NCI-H2107 treated with DMSO at 0.1 percent for 48 hours (cell line): ENCODE data around the gene ACADS.
A peak's percentile ranks its signal among the peaks of the same experiment; 100 is the strongest.

Experiments used
- DNase-seq: peaks from one replicate; lab custom pipeline; 2025; ENCODE audit not compliant: unreplicated experiment; lab: John Stamatoyannopoulos, UW

Gene ACADS

GRCh38 chr12:120725659-120726509, at the start of gene ACADS:
TSS of gene ACADS (plus strand) at chr12:120725826. CDS start at chr12:120725886, 60 bp downstream.
- peak; percentile 68 for DNase-seq

- no peak for DNase-seq
Measured at GRCh38 chr12:120677765-120678473, 47.7 kb upstream of the ACADS start.

- DNase-seq, result no peak
Measured at GRCh38 chr12:120678572-120678971, 47.1 kb upstream of the ACADS start.

GRCh38 chr12:120680165-120680738, 45.4 kb upstream of the ACADS start:
- DNase-seq, result no peak

- no peak for DNase-seq
Measured at GRCh38 chr12:120684523-120684932, 41.1 kb upstream of the ACADS start.

- DNase-seq, result no peak
Measured at GRCh38 chr12:120685522-120685921, 40.1 kb upstream of the ACADS start.

- peak; percentile 94 for DNase-seq
Measured at GRCh38 chr12:120686151-120686689, 39.4 kb upstream of the ACADS start.

- DNase-seq, result peak; percentile 98
Measured at GRCh38 chr12:120686690-120687577, 38.7 kb upstream of the ACADS start, which contains the start of gene MLEC. TSS of gene MLEC (plus strand) at chr12:120687149. CDS start at chr12:120687297, 148 bp downstream.

GRCh38 chr12:120687578-120688289, 37.9 kb upstream of the ACADS start:
- DNase-seq, result no peak

GRCh38 chr12:120688527-120689071, 37.0 kb upstream of the ACADS start:
- DNase-seq, result no peak

GRCh38 chr12:120689397-120690082, 36.1 kb upstream of the ACADS start:
- DNase-seq, result no peak

- no peak for DNase-seq
Measured at GRCh38 chr12:120690083-120690450, 35.6 kb upstream of the ACADS start.

GRCh38 chr12:120690978-120691377, 34.6 kb upstream of the ACADS start:
- DNase-seq, result no peak

- DNase-seq, result no peak
Measured at GRCh38 chr12:120692524-120693033, 33.0 kb upstream of the ACADS start.

- DNase-seq, result no peak
Measured at GRCh38 chr12:120693848-120694247, 31.8 kb upstream of the ACADS start.

GRCh38 chr12:120696626-120697025, 29.0 kb upstream of the ACADS start:
- peak; percentile 43 for DNase-seq

GRCh38 chr12:120697344-120697743, 28.3 kb upstream of the ACADS start:
- DNase-seq, result no peak

- no peak for DNase-seq
Measured at GRCh38 chr12:120698665-120699064, 27.0 kb upstream of the ACADS start.

- no peak for DNase-seq
Measured at GRCh38 chr12:120699553-120699952, 26.1 kb upstream of the ACADS start.
